NB4 (cell line): Measurements from ENCODE around the gene ZNF580.

ENCODE experiments used
- MYC ChIP-seq: IDR thresholded peaks from 2 replicates; pipeline ENCODE4 v1.6.1; 2011; ENCODE audit warnings: low read depth, low read length
- POLR2A ChIP-seq: IDR thresholded peaks from 2 replicates; pipeline ENCODE4 v1.6.1; 2011; ENCODE audit warnings: mild to moderate bottlenecking; ENCODE audit not compliant: insufficient read length; ENCODE audit errors: extremely low read depth
- TF ChIP-seq, protein P1 (sequence below): IDR thresholded peaks from one replicate; pipeline ENCODE4 v1.5.1; 2012; ENCODE audit warnings: low read depth, low read length

DNA sequence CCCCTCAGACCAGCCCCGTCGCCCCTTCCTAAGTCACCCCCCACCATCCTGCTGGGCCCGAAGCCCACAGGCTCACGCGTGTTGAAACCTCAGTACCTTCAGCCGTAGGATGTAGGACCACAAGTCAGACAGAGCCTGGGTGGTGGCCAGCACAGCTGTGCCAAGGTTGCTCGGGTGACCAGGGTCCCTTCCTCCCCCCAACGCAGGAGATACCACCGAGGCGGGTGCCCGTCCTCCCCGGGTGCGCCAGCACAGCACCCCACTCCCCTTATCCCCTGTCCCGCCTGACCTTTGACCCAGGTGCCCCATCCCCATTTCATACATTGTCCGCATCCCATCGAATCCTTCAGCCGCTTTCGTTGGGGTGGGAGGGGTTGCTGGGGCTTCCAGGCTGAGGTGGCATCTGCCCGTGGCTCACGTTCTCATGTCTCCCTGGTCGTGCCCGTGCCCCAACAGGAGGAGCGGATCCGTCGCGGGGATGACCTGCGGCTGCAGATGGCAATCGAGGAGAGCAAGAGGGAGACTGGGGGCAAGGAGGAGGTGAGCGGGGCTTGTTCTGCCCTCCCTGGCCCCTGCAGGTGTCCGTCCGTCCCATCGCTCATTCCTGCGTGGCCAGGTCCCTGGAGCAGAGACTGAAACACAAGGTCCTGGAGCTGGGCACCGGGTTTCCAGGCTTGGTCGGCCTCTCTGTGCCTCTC is 48.8 kb downstream of the ZNF580 start:
- TF ChIP-seq, protein P1, sequence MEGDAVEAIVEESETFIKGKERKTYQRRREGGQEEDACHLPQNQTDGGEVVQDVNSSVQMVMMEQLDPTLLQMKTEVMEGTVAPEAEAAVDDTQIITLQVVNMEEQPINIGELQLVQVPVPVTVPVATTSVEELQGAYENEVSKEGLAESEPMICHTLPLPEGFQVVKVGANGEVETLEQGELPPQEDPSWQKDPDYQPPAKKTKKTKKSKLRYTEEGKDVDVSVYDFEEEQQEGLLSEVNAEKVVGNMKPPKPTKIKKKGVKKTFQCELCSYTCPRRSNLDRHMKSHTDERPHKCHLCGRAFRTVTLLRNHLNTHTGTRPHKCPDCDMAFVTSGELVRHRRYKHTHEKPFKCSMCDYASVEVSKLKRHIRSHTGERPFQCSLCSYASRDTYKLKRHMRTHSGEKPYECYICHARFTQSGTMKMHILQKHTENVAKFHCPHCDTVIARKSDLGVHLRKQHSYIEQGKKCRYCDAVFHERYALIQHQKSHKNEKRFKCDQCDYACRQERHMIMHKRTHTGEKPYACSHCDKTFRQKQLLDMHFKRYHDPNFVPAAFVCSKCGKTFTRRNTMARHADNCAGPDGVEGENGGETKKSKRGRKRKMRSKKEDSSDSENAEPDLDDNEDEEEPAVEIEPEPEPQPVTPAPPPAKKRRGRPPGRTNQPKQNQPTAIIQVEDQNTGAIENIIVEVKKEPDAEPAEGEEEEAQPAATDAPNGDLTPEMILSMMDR: no peak
- TF ChIP-seq POLR2A (no peak), MYC (no peak)
